CD4-positive, alpha-beta T cell (primary cell): ENCODE measurements around the gene TFF1. TPM values are rescaled to one million over a fixed set of nuclear protein-coding genes. Genes with fewer than 3 reads are reported as not detected.

Experiments
- ATAC-seq: fragments of 200-7000 bp; cut with Tn5 transposase; one replicate; pipeline ENCODE4 v1.10.0; 2022; ENCODE audit warnings: mild to moderate bottlenecking; ENCODE audit not compliant: poor library complexity
- CTCF ChIA-PET: fragments of 350-600 bp; sonication (Branson Sonifier 250); formaldehyde crosslinking; loops from one replicate; lab custom pipeline; 2021; ENCODE audit warnings: antibody characterized with exemption, inconsistent platforms; lab: Charles Lee
- POLR2A ChIA-PET: fragments of 350-600 bp; sonication (Branson Sonifier 250); formaldehyde crosslinking; loops from one replicate; lab custom pipeline; 2021; ENCODE audit warnings: antibody characterized with exemption, inconsistent platforms; lab: Charles Lee
- DNase-seq, 14 experiments: peaks; one replicate each; pipeline ENCODE4 v3.0.0-alpha.2; 2013 to 2020; ENCODE audit warnings: mixed read lengths in 2 of 14
- H3K27ac ChIP-seq, 2 donors: one replicate each; pipeline versions ENCODE4 v1.5.1 to v1.7.0; 2013; ENCODE audit warnings: low read length in 2 of 2, low read depth in 1 of 2, mild to moderate bottlenecking in 1 of 2
- H3K27me3 ChIP-seq, 2 experiments: 1 replicate in 1 of 2; 2 replicates in 1 of 2; pipeline versions ENCODE4 v1.6.1 to v1.7.0; 2013; ENCODE audit warnings: low read length in 2 of 2, control low read depth in 1 of 2, mild to moderate bottlenecking in 1 of 2, moderate library complexity in 1 of 2; ENCODE audit not compliant: insufficient read depth in 2 of 2, control insufficient read depth in 1 of 2
- H3K36me3 ChIP-seq: one replicate; pipeline ENCODE4 v1.6.1; 2013; ENCODE audit warnings: low read length, control low read depth; ENCODE audit not compliant: insufficient read depth
- H3K4me1 ChIP-seq: one replicate; pipeline ENCODE4 v1.6.1; 2013; ENCODE audit warnings: low read length, control low read depth; ENCODE audit not compliant: insufficient read depth
- H3K4me3 ChIP-seq: one replicate; pipeline ENCODE4 v1.5.1; 2013; ENCODE audit warnings: mild to moderate bottlenecking, low read length, moderate library complexity
- H3K9me3 ChIP-seq, 2 experiments: 1 replicate in 1 of 2; 2 replicates in 1 of 2; pipeline versions ENCODE4 v1.6.1 to v1.7.0; 2013; ENCODE audit warnings: low read length in 2 of 2, mild to moderate bottlenecking in 2 of 2, control low read depth in 1 of 2, moderate library complexity in 1 of 2; ENCODE audit not compliant: control insufficient read depth in 1 of 2, insufficient read depth in 1 of 2
- H3K27ac Mint-ChIP-seq: one replicate; pipeline ENCODE4 v1.8.0; 2020; ENCODE audit warnings: mixed read lengths
- H3K27me3 Mint-ChIP-seq: one replicate; pipeline ENCODE4 v1.8.0; 2021; ENCODE audit warnings: mixed read lengths
- H3K36me3 Mint-ChIP-seq: one replicate; pipeline ENCODE4 v1.8.0; 2021; ENCODE audit warnings: low read depth, mixed read lengths
- H3K4me1 Mint-ChIP-seq: one replicate; pipeline ENCODE4 v1.8.0; 2021; ENCODE audit warnings: low read depth, mixed read lengths
- H3K4me3 Mint-ChIP-seq: one replicate; pipeline ENCODE4 v1.8.0; 2020; ENCODE audit warnings: mild to moderate bottlenecking, mixed read lengths
- H3K9me3 Mint-ChIP-seq: one replicate; pipeline ENCODE4 v1.8.0; 2020; ENCODE audit warnings: mixed read lengths
- CTCF ChIP-seq: fragments of 200-600 bp; IDR thresholded peaks from one replicate; pipeline ENCODE4 v1.8.0; 2022; ENCODE audit warnings: antibody characterized with exemption, mild to moderate bottlenecking
- intact Hi-C, 2 experiments: fragments of 100-400 bp; cut with DNase I in 1 of 2; cut with micrococcal nuclease in 1 of 2; formaldehyde crosslinking; loops; one replicate each; pipeline versions ENCODE4 v1.15.1 to v1.9.0; 2023 to 2025; cut with DNase I, micrococcal nuclease
- total RNA-seq, 174 experiments: library from RNA in 2 of 174; stranded (reverse) in 2 of 174; gene quantifications; one replicate each; pipeline ENCODE4 v1.2.3 and lab custom pipeline; 2021 to 2026

TFF1 gene
- total RNA-seq, 2 experiments from 2014 or later, result not detected

- no peaks in the 10 kb centered on the region for H3K27me3 Mint-ChIP-seq
- Histone ChIP-seq H3K4me3 (peak overlapping the region; percentile 78), H3K36me3 (peaks cover 50% of the 10 kb centered on the region), H3K27me3 (no peaks in the 10 kb centered on the region), H3K27ac (peak overlapping the region; percentile 79 to 85), H3K4me1 (peaks cover 71% of the 10 kb centered on the region), H3K9me3 (peaks cover 0 to 2% of the 10 kb centered on the region in 2 experiments)
- ATAC-seq (no peak), DNase-seq (no peak)
- H3K9me3 Mint-ChIP-seq, result peaks cover 2% of the 10 kb centered on the region
- peak overlapping the region; percentile 96 for H3K27ac Mint-ChIP-seq
- TF ChIP-seq CTCF, result no peak
- CTCF ChIA-PET, result no interaction called here
- intact Hi-C loops, result loop anchor here (1.0 to 2.0 kb wide), 2 partner anchors 8 to 18 kb away; no protein-coding TSS in a partner anchor
- peak overlapping the region; percentile 92 for H3K4me3 Mint-ChIP-seq
- POLR2A ChIA-PET, result interaction anchor here (5.8 kb wide), 1 partner anchor 14 kb away, joined by 208 read pairs; no protein-coding TSS in a partner anchor
- peaks cover 66% of the 10 kb centered on the region for H3K4me1 Mint-ChIP-seq
- H3K36me3 Mint-ChIP-seq, result peaks cover 44% of the 10 kb centered on the region
Measured at GRCh38 chr21:42406866-42407265, 40.5 kb upstream of the TFF1 start.

- H3K4me3 ChIP-seq, result peak overlapping the region; percentile 78
- no peaks in the 10 kb centered on the region for H3K27me3 ChIP-seq
- CTCF ChIA-PET, result no interaction called here
- Mint-ChIP-seq H3K36me3 (peaks cover 44% of the 10 kb centered on the region), H3K9me3 (peaks cover 7% of the 10 kb centered on the region), H3K4me3 (peak overlapping the region; percentile 92), H3K27ac (peak overlapping the region; percentile 96), H3K27me3 (no peaks in the 10 kb centered on the region), H3K4me1 (peaks cover 72% of the 10 kb centered on the region)
- POLR2A ChIA-PET, result interaction anchor here (0.6 to 5.8 kb wide), 3 partner anchors 15 to 492 kb away, joined by 3 to 208 read pairs (median 4); no protein-coding TSS in a partner anchor
- H3K9me3 ChIP-seq, result peaks cover 0 to 8% of the 10 kb centered on the region in 2 experiments
- intact Hi-C loops, result loop anchor here (1.0 to 2.0 kb wide), 2 partner anchors 9 to 19 kb away; no protein-coding TSS in a partner anchor
- TF ChIP-seq CTCF, result no peak
- peaks cover 70% of the 10 kb centered on the region for H3K4me1 ChIP-seq
- peak in 13 of 14 experiments; percentile 21 to 86 (median 41) for DNase-seq
- H3K36me3 ChIP-seq, result peaks cover 43% of the 10 kb centered on the region
- peak overlapping the region; percentile 79 to 85 for H3K27ac ChIP-seq
- peak; percentile 53 for ATAC-seq
Measured at GRCh38 chr21:42406201-42406621, 39.9 kb upstream of the TFF1 start.

GRCh38 chr21:42405064-42406013 is 39.0 kb upstream of the TFF1 start:
- no peak for ATAC-seq
- Histone ChIP-seq H3K27me3 (no peaks in the 10 kb centered on the region), H3K36me3 (peaks cover 34% of the 10 kb centered on the region), H3K9me3 (peaks cover 0 to 8% of the 10 kb centered on the region in 2 experiments), H3K4me3 (peak overlapping the region; percentile 78), H3K4me1 (peaks cover 70% of the 10 kb centered on the region), H3K27ac (peak overlapping the region; percentile 79 to 85)
- Mint-ChIP-seq H3K27ac (peak overlapping the region; percentile 96), H3K4me3 (peak overlapping the region; percentile 92), H3K4me1 (peaks cover 79% of the 10 kb centered on the region), H3K36me3 (peaks cover 44% of the 10 kb centered on the region), H3K27me3 (no peaks in the 10 kb centered on the region), H3K9me3 (peaks cover 7% of the 10 kb centered on the region)
- ChIA-PET CTCF (interaction anchor here (0.9 to 3.2 kb wide), 5 partner anchors 9 to 24 kb away, joined by 3 to 11 read pairs (median 4); no protein-coding TSS in a partner anchor), POLR2A (interaction anchor here (0.6 to 5.8 kb wide), 14 partner anchors 8 to 493 kb away, joined by 3 to 208 read pairs (median 6); partner anchors contain the start of genes SLC37A1 and TMPRSS3)
- no peak for TF ChIP-seq CTCF
- peak in 1 of 14 experiments; percentile 36 for DNase-seq
- intact Hi-C loops, result loop anchor here (1.0 to 2.0 kb wide), 2 partner anchors 10 to 19 kb away; no protein-coding TSS in a partner anchor
